Calu3 (cell line): Measurements from ENCODE around the gene GBF1. TPM values are rescaled to one million over a fixed set of nuclear protein-coding genes. Genes with fewer than 3 reads are reported as not detected.

ENCODE experiments used
- BruUV-seq: library from RNA; stranded (reverse); fragments of 400-500 nt; replicated peaks from 2 replicates; lab custom pipeline; 2021; lab: Mats Ljungman, UMichigan
- CTCF ChIA-PET: fragments of 300-600 bp; sonication (Branson Sonifier 250); formaldehyde crosslinking; loops from one replicate; lab custom pipeline; 2022; ENCODE audit warnings: antibody characterized with exemption; lab: Charles Lee
- DNase-seq: peaks from one replicate; pipeline ENCODE4 v3.0.0; 2022
- H3K27ac Mint-ChIP-seq: one replicate; pipeline ENCODE4 v1.8.0; 2022; ENCODE audit warnings: mixed read lengths; ENCODE audit not compliant: unreplicated experiment
- H3K27me3 Mint-ChIP-seq: one replicate; pipeline ENCODE4 v1.8.0; 2022; ENCODE audit warnings: mixed read lengths; ENCODE audit not compliant: unreplicated experiment
- H3K36me3 Mint-ChIP-seq: one replicate; pipeline ENCODE4 v1.8.0; 2022; ENCODE audit warnings: mild to moderate bottlenecking, moderate library complexity, mixed read lengths; ENCODE audit not compliant: insufficient read depth, unreplicated experiment
- H3K4me1 Mint-ChIP-seq: one replicate; pipeline ENCODE4 v1.8.0; 2022; ENCODE audit warnings: mild to moderate bottlenecking, low read depth, mixed read lengths; ENCODE audit not compliant: unreplicated experiment
- H3K4me3 Mint-ChIP-seq: one replicate; pipeline ENCODE4 v1.8.0; 2022; ENCODE audit warnings: mild to moderate bottlenecking, low read depth, moderate library complexity, mixed read lengths; ENCODE audit not compliant: unreplicated experiment
- H3K9me3 Mint-ChIP-seq: one replicate; pipeline ENCODE4 v1.8.0; 2022; ENCODE audit warnings: low read depth, mixed read lengths; ENCODE audit not compliant: unreplicated experiment
- intact Hi-C: fragments of 100-400 bp; cut with micrococcal nuclease; formaldehyde crosslinking; loops from one replicate; pipeline ENCODE4 v1.10.0; 2022; ENCODE audit not compliant: unreplicated experiment
- total RNA-seq: library from RNA; stranded (reverse); gene quantifications from 2 replicates; pipeline ENCODE4 v1.2.3, GENCODE V29; 2022
- TF ChIP-seq, protein P1 (sequence below): fragments of 200-600 bp; IDR thresholded peaks from one replicate; pipeline ENCODE4 v1.8.0; 2022; ENCODE audit warnings: antibody characterized with exemption; ENCODE audit not compliant: unreplicated experiment

GBF1 gene
- total RNA-seq, 1 experiment from 2014 or later, result 36.1 TPM

DNA sequence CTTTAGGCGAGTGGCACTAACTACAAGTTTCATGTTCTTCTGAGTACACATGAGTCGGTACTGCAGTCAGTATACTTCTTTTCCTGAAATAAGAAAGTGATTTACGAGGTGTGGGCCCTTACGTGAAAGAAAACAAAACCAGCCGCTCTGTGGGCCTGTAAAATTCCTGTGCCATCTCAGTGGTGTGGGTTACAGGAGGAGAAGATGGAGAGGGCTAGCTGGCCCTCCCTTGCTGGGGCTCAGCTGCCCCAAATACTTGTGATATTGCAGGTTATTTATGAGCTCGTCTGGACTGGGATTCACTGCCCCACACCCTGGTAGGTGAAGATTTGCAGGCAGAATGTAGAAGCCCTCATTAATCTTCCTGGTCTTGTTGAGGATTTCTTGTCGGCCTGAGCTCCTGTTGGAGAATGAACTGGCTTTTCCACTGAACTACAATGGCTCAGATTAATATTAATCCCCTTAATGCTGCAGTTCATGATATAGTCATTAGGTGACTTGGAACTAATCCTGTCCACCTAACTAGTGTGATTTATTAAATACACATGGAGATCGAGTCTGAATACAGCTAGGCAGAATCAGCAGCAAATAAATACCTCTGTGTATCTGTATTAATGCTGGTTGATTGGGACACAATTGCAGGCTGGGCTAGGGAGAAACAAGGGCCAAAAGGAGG lies 68.0 kb downstream of the GBF1 start:
- no TSS peak for BruUV-seq
- CTCF ChIA-PET, result no interaction called here
- Mint-ChIP-seq H3K36me3 (no peaks in the 10 kb centered on the region), H3K27ac (peak overlapping the region; percentile 47), H3K4me1 (peaks cover 44% of the 10 kb centered on the region), H3K9me3 (no peaks in the 10 kb centered on the region), H3K27me3 (no peaks in the 10 kb centered on the region), H3K4me3 (no peak overlapping the region)
- TF ChIP-seq, protein P1, sequence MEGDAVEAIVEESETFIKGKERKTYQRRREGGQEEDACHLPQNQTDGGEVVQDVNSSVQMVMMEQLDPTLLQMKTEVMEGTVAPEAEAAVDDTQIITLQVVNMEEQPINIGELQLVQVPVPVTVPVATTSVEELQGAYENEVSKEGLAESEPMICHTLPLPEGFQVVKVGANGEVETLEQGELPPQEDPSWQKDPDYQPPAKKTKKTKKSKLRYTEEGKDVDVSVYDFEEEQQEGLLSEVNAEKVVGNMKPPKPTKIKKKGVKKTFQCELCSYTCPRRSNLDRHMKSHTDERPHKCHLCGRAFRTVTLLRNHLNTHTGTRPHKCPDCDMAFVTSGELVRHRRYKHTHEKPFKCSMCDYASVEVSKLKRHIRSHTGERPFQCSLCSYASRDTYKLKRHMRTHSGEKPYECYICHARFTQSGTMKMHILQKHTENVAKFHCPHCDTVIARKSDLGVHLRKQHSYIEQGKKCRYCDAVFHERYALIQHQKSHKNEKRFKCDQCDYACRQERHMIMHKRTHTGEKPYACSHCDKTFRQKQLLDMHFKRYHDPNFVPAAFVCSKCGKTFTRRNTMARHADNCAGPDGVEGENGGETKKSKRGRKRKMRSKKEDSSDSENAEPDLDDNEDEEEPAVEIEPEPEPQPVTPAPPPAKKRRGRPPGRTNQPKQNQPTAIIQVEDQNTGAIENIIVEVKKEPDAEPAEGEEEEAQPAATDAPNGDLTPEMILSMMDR, result no peak
- intact Hi-C loops, result no loop called here
- DNase-seq, result no peak

DNA sequence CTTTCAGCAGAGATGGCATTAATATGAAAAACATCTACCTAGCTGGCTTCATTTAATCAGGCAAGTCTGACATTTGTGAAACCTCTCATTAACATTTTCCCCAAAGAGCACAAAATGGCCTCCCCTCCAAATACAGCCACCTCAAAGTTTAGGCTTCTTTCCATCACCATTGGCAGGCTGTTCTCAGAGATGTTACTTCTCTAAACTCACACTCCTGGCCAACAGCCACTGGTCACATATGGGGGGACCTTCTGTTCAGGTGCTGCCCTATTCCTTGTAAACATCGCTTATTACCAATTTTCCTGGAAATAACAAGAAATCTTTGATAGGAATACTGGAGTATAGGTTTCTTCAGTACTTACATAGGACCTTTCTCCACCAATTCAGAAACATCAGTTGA lies 69.5 kb downstream of the GBF1 start:
- TF ChIP-seq, protein P1, result no peak
- Mint-ChIP-seq H3K36me3 (no peaks in the 10 kb centered on the region), H3K9me3 (no peaks in the 10 kb centered on the region), H3K4me3 (no peak overlapping the region), H3K4me1 (peaks cover 34% of the 10 kb centered on the region), H3K27ac (no peak overlapping the region), H3K27me3 (no peaks in the 10 kb centered on the region)
- CTCF ChIA-PET, result no interaction called here
- intact Hi-C loops, result no loop called here
- DNase-seq, result no peak
- no TSS peak for BruUV-seq

GRCh38 chr10:102316421-102316820 lies 71.1 kb downstream of the GBF1 start:
- Mint-ChIP-seq H3K27ac (no peak overlapping the region), H3K4me3 (no peak overlapping the region), H3K4me1 (peaks cover 18% of the 10 kb centered on the region), H3K36me3 (no peaks in the 10 kb centered on the region), H3K27me3 (no peaks in the 10 kb centered on the region), H3K9me3 (no peaks in the 10 kb centered on the region)
- CTCF ChIA-PET, result no interaction called here
- DNase-seq, result no peak
- TF ChIP-seq, protein P1, result no peak
- BruUV-seq, result no TSS peak
- intact Hi-C loops, result no loop called here

GRCh38 chr10:102322914-102323313 lies 77.6 kb downstream of the GBF1 start:
- intact Hi-C loops, result loop anchor here (10.0 kb wide), 1 partner anchor 68 kb away; no protein-coding TSS in a partner anchor
- H3K27me3 Mint-ChIP-seq, result no peaks in the 10 kb centered on the region
- DNase-seq, result no peak
- no peaks in the 10 kb centered on the region for H3K36me3 Mint-ChIP-seq
- no peak overlapping the region for H3K27ac Mint-ChIP-seq
- CTCF ChIA-PET, result no interaction called here
- no TSS peak for BruUV-seq
- TF ChIP-seq, protein P1, result no peak
- no peaks in the 10 kb centered on the region for H3K9me3 Mint-ChIP-seq
- no peak overlapping the region for H3K4me3 Mint-ChIP-seq
- H3K4me1 Mint-ChIP-seq, result peaks cover 7% of the 10 kb centered on the region
